Uterus (tissue), 2 donors: ENCODE results near the gene QKI.

Experiments
- CTCF ChIP-seq, 4 experiments: fragments of 200-600 bp in 2 of 4; fragments of 450-650 bp in 2 of 4; sonication (generic) in 2 of 4; IDR thresholded peaks; one replicate each; pipeline ENCODE4 v1.5.1; 2016 to 2019; ENCODE audit warnings: antibody characterized with exemption in 4 of 4, mild to moderate bottlenecking in 2 of 4, moderate library complexity in 1 of 4
- POLR2A ChIP-seq, 2 donors: fragments of 450-650 bp; IDR thresholded peaks; one replicate each; pipeline ENCODE4 v1.6.1; 2016; ENCODE audit warnings: antibody characterized with exemption in 2 of 2, mild to moderate bottlenecking in 1 of 2, moderate library complexity in 1 of 2

DNA sequence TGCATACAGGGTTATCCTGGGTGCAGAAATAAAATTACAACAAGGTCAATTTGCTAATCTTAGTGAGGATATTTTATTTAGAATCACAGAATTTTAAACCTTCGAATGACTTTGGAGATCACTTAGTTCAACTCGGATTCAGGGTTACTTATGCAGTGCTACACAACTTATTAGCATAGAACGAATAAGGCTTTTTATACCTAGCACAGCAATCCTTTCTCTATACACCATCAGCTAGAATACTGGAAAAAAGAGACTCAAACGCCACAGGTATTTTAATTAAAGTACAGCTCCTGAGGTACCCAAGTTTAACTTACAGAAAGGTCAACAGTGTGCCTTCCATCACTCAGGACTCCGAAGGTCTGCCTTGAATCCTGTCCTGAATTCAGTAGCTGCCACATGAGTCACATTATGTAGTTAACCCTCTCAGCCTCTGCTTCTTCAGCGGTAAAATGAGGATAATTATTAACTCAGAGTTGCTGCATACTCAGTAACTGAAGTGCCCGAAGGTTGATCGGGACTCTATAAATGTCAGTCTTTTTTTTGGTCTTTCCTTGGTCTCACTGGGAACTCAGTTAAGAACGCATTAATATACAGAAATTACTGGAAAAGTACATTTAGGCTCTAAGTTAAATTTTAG is 6.0 kb upstream of the QKI start:
- TF ChIP-seq CTCF (IDR thresholded peaks at IDR 0.05) (no peak), POLR2A (IDR thresholded peaks at IDR 0.05) (no peak)
